Measurements from ENCODE around the gene SP9. TPM values are rescaled to one million over a fixed set of nuclear protein-coding genes. Genes with fewer than 3 reads are reported as not detected.

Gene SP9
- total RNA-seq, 1 experiment from 2014 or later, result not detected

- H3K4me1 ChIP-seq (ENCODE audit: insufficient read depth, low read length), result no peaks in the 10 kb centered on the region; the same call in 1 of the 2 replicates
- Mint-ChIP-seq H3K27ac (no peak overlapping the region), H3K4me1 (peaks cover 53 to 62% of the 10 kb centered on the region in 2 experiments), H3K27me3 (ENCODE audit: low read depth) (peaks cover 98% of the 10 kb centered on the region), H3K4me3 (peak overlapping the region; percentile 47 to 78), H3K36me3 (ENCODE audit: insufficient read depth in 1 of 3, low read depth in 3 of 3) (peaks cover 0 to 3% (median 0%) of the 10 kb centered on the region in 3 experiments; a peak in 1 of 7 replicates), H3K9me3 (peaks cover 0 to 9% of the 10 kb centered on the region in 2 experiments; a peak in 1 of 5 replicates)
- H3K23ac ChIP-seq (ENCODE audit: insufficient read length, low read depth, low read length), result no peak overlapping the region
- no peak overlapping the region for H2BK120ac ChIP-seq (ENCODE audit: low read depth, low read length, poor library complexity, severe bottlenecking)
- H3K27ac ChIP-seq (ENCODE audit: insufficient read length, low read depth, low read length), result no peak overlapping the region
- H4K8ac ChIP-seq (replicated peaks; ENCODE audit: insufficient read length, low read depth, low read length), result no peak overlapping the region
- H3K56ac ChIP-seq (ENCODE audit: insufficient read length, low read depth, low read length), result no peak overlapping the region
- H2BK12ac ChIP-seq (ENCODE audit: insufficient read length, low read depth, low read length), result no peak overlapping the region
- no peaks in the 10 kb centered on the region for H3K79me2 ChIP-seq (ENCODE audit: insufficient read depth, low read length)
- peaks cover 72% of the 10 kb centered on the region for H3K27me3 ChIP-seq (ENCODE audit: insufficient read depth, low read length)
- no peak overlapping the region for H2BK20ac ChIP-seq (ENCODE audit: low read depth, low read length, poor library complexity, severe bottlenecking)
- H4K91ac ChIP-seq (ENCODE audit: insufficient read length, low read depth, low read length), result no peak overlapping the region
- H3K79me1 ChIP-seq (ENCODE audit: insufficient read depth, low read depth, low read length, poor library complexity, severe bottlenecking), result no peaks in the 10 kb centered on the region
- peak; percentile 49 for DNase-seq
- WGBS (ENCODE audit: extremely low coverage, insufficient read length, low lambda C conversion rate), result no CpG with 5 or more reads among the region's 47 CpGs
- no peak overlapping the region for H3K18ac ChIP-seq (ENCODE audit: insufficient read length, low read depth, low read length)
- H3K4me2 ChIP-seq (ENCODE audit: insufficient read depth, insufficient read length, low read length), result peak overlapping the region; percentile 45
- no peak overlapping the region for H3K14ac ChIP-seq (ENCODE audit: insufficient read depth, low read length)
- H4K20me1 ChIP-seq (ENCODE audit: control insufficient read depth, insufficient read depth, insufficient read length), result no peaks in the 10 kb centered on the region
- H2AK5ac ChIP-seq (ENCODE audit: insufficient read length, low read length), result no peak overlapping the region
- TF ChIP-seq CTCF (conservative IDR thresholded peaks at IDR 0.05), result no peak
- H3K9me3 ChIP-seq (ENCODE audit: control insufficient read depth, low read depth, low read length), result no peaks in the 10 kb centered on the region
- H2BK15ac ChIP-seq (ENCODE audit: low read depth, low read length), result no peak overlapping the region
- no peak overlapping the region for H3K9ac ChIP-seq (ENCODE audit: extremely low read depth, insufficient read length, low read length)
- H3K23me2 ChIP-seq (ENCODE audit: insufficient read length, low read depth, low read length, poor library complexity, severe bottlenecking), result peaks cover 32% of the 10 kb centered on the region
- H3K4ac ChIP-seq (ENCODE audit: low read depth, low read length), result no peak overlapping the region
- H2BK5ac ChIP-seq (ENCODE audit: insufficient read length, low read length), result no peak overlapping the region
- H4K5ac ChIP-seq (ENCODE audit: insufficient read length, low read depth, low read length), result no peak overlapping the region
- no peak overlapping the region for H3T11ph ChIP-seq (ENCODE audit: low read length)
- H2AFZ ChIP-seq (ENCODE audit: low read length), result no peak overlapping the region
Measured at GRCh38 chr2:174335254-174335987, 667 bp downstream of the SP9 start.
